GM23248 (cell line): ENCODE results near the gene SMC4.

ENCODE experiments used
- EZH2 ChIP-seq: fragments of 200-600 bp; sonication (generic); IDR thresholded peaks from 2 replicates; pipeline ENCODE4 v1.6.1; 2018; ENCODE audit warnings: antibody characterized with exemption, mild to moderate bottlenecking; ENCODE audit not compliant: insufficient read depth, poor library complexity, severe bottlenecking
- EZH2phosphoT487 ChIP-seq: fragments of 200-600 bp; sonication (generic); IDR thresholded peaks from 2 replicates; pipeline ENCODE4 v1.6.1; 2018; ENCODE audit warnings: antibody characterized with exemption, moderate library complexity, mild to moderate bottlenecking, low read depth; ENCODE audit not compliant: insufficient read depth

DNA sequence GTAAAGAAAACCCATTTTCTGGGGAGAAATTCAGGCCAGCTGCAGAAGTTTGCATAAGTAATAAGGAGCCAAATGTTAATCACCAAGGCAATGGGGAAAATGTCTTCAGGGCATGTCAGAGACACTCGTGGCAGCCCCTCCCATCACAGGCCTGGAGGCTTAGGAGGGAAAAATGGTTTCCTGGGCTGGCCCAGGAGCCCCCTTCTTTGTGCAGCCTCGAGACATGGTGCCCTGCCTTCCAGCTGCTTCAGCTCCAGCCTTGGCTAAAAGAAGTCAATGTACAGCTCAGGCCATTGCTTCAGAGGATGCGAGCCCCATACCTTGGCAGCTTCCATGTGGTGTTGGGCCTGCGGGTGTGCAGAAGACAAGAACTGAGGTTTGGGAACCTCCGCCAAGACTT is 70.7 kb downstream of the SMC4 start:
- no peak for TF ChIP-seq EZH2
- no peak for TF ChIP-seq EZH2phosphoT487
